Measurements from ENCODE around the gene PSMB4. TPM values are rescaled to one million over a fixed set of nuclear protein-coding genes. Genes with fewer than 3 reads are reported as not detected.

PSMB4 gene
- total and polyA plus RNA-seq, 2 donors (not counting 1 experiment from before 2014, with no cell fraction given): 201 to 334 TPM

Small RNAs within 50 kb of the gene (small RNA-seq; reads per million reads assigned to genes)
- gene RNY4P25 (ENCODE audit: insufficient read length, low read depth, low replicate concordance): not detected

Other genes starting within 250 kb of the PSMB4 start
- gene TNFAIP8L2, start 242.9 kb upstream of the PSMB4 start, total RNA-seq: 14.9 and 17.6 TPM in 2 replicates
- 5.5 and 9.1 TPM in 2 replicates for gene TNFAIP8L2, start 242.9 kb upstream of the PSMB4 start, polyA plus RNA-seq
- 5.8 TPM in 2 replicates for gene LYSMD1, start 233.7 kb upstream of the PSMB4 start, total RNA-seq
- gene LYSMD1, start 233.7 kb upstream of the PSMB4 start, polyA plus RNA-seq: 0.68 and 1.4 TPM in 2 replicates
- 53.6 and 57.6 TPM in 2 replicates for gene SCNM1, start 233.4 kb upstream of the PSMB4 start, total RNA-seq
- gene SCNM1, start 233.4 kb upstream of the PSMB4 start, polyA plus RNA-seq: 38.2 and 46.5 TPM in 2 replicates
- 3.5 and 5.1 TPM in 2 replicates for gene TMOD4, start 223.6 kb upstream of the PSMB4 start, total RNA-seq
- gene TMOD4, start 223.6 kb upstream of the PSMB4 start, polyA plus RNA-seq: 1.7 and 2.3 TPM in 2 replicates
- 48.7 and 71.3 TPM in 2 replicates for gene VPS72, start 209.4 kb upstream of the PSMB4 start, total RNA-seq
- gene VPS72, start 209.4 kb upstream of the PSMB4 start, polyA plus RNA-seq: 30.3 and 42.1 TPM in 2 replicates
- 76.1 and 78.4 TPM in 2 replicates for gene PIP5K1A, start 201.0 kb upstream of the PSMB4 start, total RNA-seq
- 57.4 and 59.4 TPM in 2 replicates for gene PIP5K1A, start 201.0 kb upstream of the PSMB4 start, polyA plus RNA-seq
- 142 and 169 TPM in 2 replicates for gene PSMD4, start 144.8 kb upstream of the PSMB4 start, total RNA-seq
- 117 and 136 TPM in 2 replicates for gene PSMD4, start 144.8 kb upstream of the PSMB4 start, polyA plus RNA-seq
- gene ZNF687, start 117.3 kb upstream of the PSMB4 start, total RNA-seq: 49.6 and 54.0 TPM in 2 replicates
- 29.1 and 37.0 TPM in 2 replicates for gene ZNF687, start 117.3 kb upstream of the PSMB4 start, polyA plus RNA-seq
- 110 TPM in 2 replicates for gene PI4KB, start 72.2 kb upstream of the PSMB4 start, total RNA-seq
- gene PI4KB, start 72.2 kb upstream of the PSMB4 start, polyA plus RNA-seq: 138 and 139 TPM in 2 replicates
- 207 and 208 TPM in 2 replicates for gene RFX5, start 52.3 kb upstream of the PSMB4 start, total RNA-seq
- 181 and 216 TPM in 2 replicates for gene RFX5, start 52.3 kb upstream of the PSMB4 start, polyA plus RNA-seq
- 0.22 and 0.37 TPM in 2 replicates for gene SELENBP1, start 26.9 kb upstream of the PSMB4 start, total RNA-seq
- gene SELENBP1, start 26.9 kb upstream of the PSMB4 start, polyA plus RNA-seq: not detected in 2 replicates
- gene POGZ, start 59.9 kb downstream of the PSMB4 start, total RNA-seq: 188 and 194 TPM in 2 replicates
- gene POGZ, start 59.9 kb downstream of the PSMB4 start, polyA plus RNA-seq: 48.5 and 50.2 TPM in 2 replicates
- 0.49 and 0.81 TPM in 2 replicates for gene CGN, start 111.8 kb downstream of the PSMB4 start, total RNA-seq
- gene CGN, start 111.8 kb downstream of the PSMB4 start, polyA plus RNA-seq: 0.22 and 0.25 TPM in 2 replicates
- gene TUFT1, start 140.7 kb downstream of the PSMB4 start, total RNA-seq: 2.2 TPM in 2 replicates
- gene TUFT1, start 140.7 kb downstream of the PSMB4 start, polyA plus RNA-seq: 0.82 and 2.3 TPM in 2 replicates
- 43.2 and 45.6 TPM in 2 replicates for gene SNX27, start 212.5 kb downstream of the PSMB4 start, total RNA-seq
- gene SNX27, start 212.5 kb downstream of the PSMB4 start, polyA plus RNA-seq: 13.5 and 14.5 TPM in 2 replicates

All from B cell (primary cell).